Measurements from ENCODE around the gene ENDOD1. TPM values are rescaled to one million over a fixed set of nuclear protein-coding genes. Genes with fewer than 3 reads are reported as not detected.
"Not testable (repeated sequence)": the region's sequence is repeated elsewhere in the genome, so short reads cannot be mapped to it uniquely, and the experiment has no call there.

The ENDOD1 gene
- polyA plus RNA-seq, 1 experiment = 11.0 TPM

DNA sequence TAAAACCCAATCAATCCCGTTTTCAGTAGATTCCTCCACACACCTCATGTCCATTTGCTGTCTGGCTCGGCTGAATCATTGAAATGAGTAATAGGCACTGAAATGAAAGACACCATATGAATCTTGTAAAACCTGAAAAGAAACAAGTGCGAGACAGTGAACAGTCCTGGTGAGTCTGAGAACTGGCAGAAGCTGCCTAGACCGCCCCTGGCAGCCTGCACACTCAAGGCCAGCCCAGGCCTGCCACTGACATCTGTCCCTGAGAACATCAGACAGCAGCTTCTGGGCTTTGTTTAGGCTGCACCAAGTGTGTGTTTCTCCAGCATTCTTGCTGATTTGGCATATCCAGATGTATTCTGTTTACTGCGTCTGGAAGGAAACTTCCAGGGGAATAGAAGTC is 44.8 kb downstream of the ENDOD1 start:
- CTCF ChIA-PET = no interaction called here

DNA sequence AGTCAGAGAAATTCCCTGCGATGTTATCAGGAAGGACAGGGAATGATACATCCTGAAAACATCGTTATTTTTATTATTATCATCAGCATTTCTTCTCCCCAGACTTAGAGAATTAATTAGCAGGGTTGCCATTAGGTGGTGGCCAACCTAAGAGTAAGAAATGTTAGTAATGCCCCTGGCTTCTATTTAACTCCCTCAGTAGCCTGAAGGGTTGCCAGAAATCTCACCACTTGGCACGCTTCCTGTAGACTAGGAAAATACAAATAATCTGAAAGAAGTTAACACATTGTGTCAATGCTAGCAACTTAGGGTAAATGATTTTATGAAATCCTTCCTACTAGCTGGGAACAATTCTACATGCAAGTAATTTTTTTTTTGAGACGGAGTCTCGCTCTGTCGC is 45.5 kb downstream of the ENDOD1 start:
- DNase-seq (ENCODE audit: low read depth) = no peak
- H3K27me3 ChIP-seq (ENCODE audit: control insufficient read depth, insufficient read depth, low read length) = no peaks in the 10 kb centered on the region
- ChIA-PET POLR2A (no interaction called here), CTCF (no interaction called here)
- H3K36me3 ChIP-seq (ENCODE audit: control insufficient read depth, insufficient read depth, low read length) = no peaks in the 10 kb centered on the region
- TF ChIP-seq, protein P1, sequence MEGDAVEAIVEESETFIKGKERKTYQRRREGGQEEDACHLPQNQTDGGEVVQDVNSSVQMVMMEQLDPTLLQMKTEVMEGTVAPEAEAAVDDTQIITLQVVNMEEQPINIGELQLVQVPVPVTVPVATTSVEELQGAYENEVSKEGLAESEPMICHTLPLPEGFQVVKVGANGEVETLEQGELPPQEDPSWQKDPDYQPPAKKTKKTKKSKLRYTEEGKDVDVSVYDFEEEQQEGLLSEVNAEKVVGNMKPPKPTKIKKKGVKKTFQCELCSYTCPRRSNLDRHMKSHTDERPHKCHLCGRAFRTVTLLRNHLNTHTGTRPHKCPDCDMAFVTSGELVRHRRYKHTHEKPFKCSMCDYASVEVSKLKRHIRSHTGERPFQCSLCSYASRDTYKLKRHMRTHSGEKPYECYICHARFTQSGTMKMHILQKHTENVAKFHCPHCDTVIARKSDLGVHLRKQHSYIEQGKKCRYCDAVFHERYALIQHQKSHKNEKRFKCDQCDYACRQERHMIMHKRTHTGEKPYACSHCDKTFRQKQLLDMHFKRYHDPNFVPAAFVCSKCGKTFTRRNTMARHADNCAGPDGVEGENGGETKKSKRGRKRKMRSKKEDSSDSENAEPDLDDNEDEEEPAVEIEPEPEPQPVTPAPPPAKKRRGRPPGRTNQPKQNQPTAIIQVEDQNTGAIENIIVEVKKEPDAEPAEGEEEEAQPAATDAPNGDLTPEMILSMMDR (IDR thresholded peaks at IDR 0.05; ENCODE audit: insufficient read depth, low read depth, low read length) = no peak
- H3K4me3 ChIP-seq (ENCODE audit: low read depth, low read length) = no peak overlapping the region

More for the DNA sequence above, 44.8 kb downstream of the ENDOD1 start:
- Histone ChIP-seq H3K4me3 (ENCODE audit: low read depth, low read length) (no peak overlapping the region), H3K36me3 (ENCODE audit: control insufficient read depth, insufficient read depth, low read length) (no peaks in the 10 kb centered on the region), H3K27me3 (ENCODE audit: control insufficient read depth, insufficient read depth, low read length) (no peaks in the 10 kb centered on the region)
- TF ChIP-seq, protein P1 (IDR thresholded peaks at IDR 0.05; ENCODE audit: insufficient read depth, low read depth, low read length) = no peak
- POLR2A ChIA-PET = no interaction called here
- DNase-seq (ENCODE audit: low read depth) = peak; percentile 70

DNA sequence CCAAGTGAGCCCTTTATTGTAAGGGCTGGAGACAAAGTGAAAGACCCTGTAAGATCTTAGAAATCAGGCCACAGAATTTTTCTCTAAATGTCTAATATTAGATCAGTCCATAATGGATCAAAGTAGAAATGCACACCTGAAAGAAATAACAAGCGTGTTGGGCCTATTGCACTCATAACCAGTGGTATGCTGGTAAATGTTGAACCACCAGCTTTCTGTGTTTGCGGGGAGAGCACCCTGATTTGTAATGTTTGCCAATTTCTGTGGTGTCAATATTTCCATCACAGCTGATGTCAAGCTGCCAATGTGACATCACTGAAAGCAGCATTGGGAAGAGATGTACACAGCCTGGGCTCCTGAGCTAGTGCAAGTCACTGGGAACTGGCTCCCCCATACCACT is 46.2 kb downstream of the ENDOD1 start:
- TF ChIP-seq, protein P1 (IDR thresholded peaks at IDR 0.05; ENCODE audit: insufficient read depth, low read depth, low read length) = no peak
- DNase-seq (ENCODE audit: low read depth) = no peak
- H3K36me3 ChIP-seq (ENCODE audit: control insufficient read depth, insufficient read depth, low read length) = no peaks in the 10 kb centered on the region
- H3K4me3 ChIP-seq (ENCODE audit: low read depth, low read length) = no peak overlapping the region
- CTCF ChIA-PET = no interaction called here
- H3K27me3 ChIP-seq (ENCODE audit: control insufficient read depth, insufficient read depth, low read length) = no peaks in the 10 kb centered on the region
- POLR2A ChIA-PET = no interaction called here

DNA sequence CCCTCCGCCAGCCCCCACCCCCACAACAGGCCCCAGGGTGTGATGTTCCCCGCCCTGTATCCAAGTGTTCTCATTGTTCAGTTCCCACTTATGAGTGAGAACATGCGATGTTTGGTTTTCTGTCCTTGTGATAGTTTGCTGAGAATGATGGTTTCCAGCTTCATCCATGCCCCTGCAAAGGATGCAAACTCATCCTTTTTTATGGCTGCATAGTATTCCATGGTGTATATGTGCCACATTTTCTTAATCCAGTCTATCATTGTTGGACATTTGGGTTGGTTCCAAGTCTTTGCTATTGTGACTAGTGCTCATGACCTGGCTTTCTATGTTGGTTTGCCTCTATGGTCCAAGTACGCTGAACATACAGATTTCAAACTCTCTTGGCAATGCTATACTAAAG is 47.1 kb downstream of the ENDOD1 start:
- H3K36me3 ChIP-seq (ENCODE audit: control insufficient read depth, insufficient read depth, low read length); DNase-seq (ENCODE audit: low read depth); H3K27me3 ChIP-seq (ENCODE audit: control insufficient read depth, insufficient read depth, low read length); POLR2A ChIA-PET; H3K4me3 ChIP-seq (ENCODE audit: low read depth, low read length): not testable (repeated sequence)
- CTCF ChIA-PET = interaction anchor here (0.9 to 1.7 kb wide), 5 partner anchors 12 to 72 kb away, joined by 3 to 6 read pairs (median 3); partner anchors contain the start of gene SRSF8

DNA sequence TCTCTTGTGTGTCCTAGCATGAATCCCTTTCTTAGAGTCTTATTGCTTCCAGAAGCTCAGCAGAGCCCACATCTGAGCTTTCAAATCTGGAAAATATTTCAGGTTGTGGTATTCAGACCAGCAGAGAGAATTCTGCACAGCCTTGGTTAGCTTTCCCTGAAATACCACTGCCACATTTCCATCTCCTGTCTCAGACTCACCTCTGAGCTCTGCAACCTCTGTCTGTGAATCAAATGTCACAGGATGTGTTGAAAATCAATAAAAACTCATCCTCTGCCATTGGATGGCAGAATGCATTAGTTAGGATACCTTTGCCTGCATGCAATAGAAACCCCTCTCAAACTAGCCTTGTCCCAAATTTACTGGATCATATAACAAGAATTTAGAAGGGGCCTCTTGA is 47.7 kb downstream of the ENDOD1 start:
- ChIA-PET CTCF (interaction anchor here (1.4 to 1.7 kb wide), 4 partner anchors 11 to 73 kb away, joined by 3 to 6 read pairs (median 4); partner anchors contain the start of gene SRSF8), POLR2A (interaction anchor here (1.1 kb wide), 1 partner anchor 10 kb away, joined by 3 read pairs; no protein-coding TSS in a partner anchor)

More for the DNA sequence above, 47.7 kb downstream of the ENDOD1 start:
- TF ChIP-seq, protein P1 (IDR thresholded peaks at IDR 0.05; ENCODE audit: insufficient read depth, low read depth, low read length) = no peak
- no peaks in the 10 kb centered on the region for H3K27me3 ChIP-seq (ENCODE audit: control insufficient read depth, insufficient read depth, low read length)
- no peaks in the 10 kb centered on the region for H3K36me3 ChIP-seq (ENCODE audit: control insufficient read depth, insufficient read depth, low read length)
- no peak for DNase-seq (ENCODE audit: low read depth)
- no peak overlapping the region for H3K4me3 ChIP-seq (ENCODE audit: low read depth, low read length)
